GM23338 (cell line): ENCODE results near the gene RGS7. TPM values are rescaled to one million over a fixed set of nuclear protein-coding genes. Genes with fewer than 3 reads are reported as not detected.

Experiments used
- ATAC-seq: fragments of 200-7000 bp; cut with Tn5 transposase; 3 replicates; pipeline ENCODE4 v1.9.1; 2020
- DNase-seq: peaks from one replicate; pipeline ENCODE4 v3.0.0-alpha.2; 2015; ENCODE audit warnings: low spot score
- H2AFZ ChIP-seq: fragments of 200-600 bp; sonication (generic); 2 replicates; pipeline ENCODE4 v1.8.0; 2016; ENCODE audit warnings: antibody characterized with exemption, mild to moderate bottlenecking, moderate library complexity
- H3F3A ChIP-seq: fragments of 200-600 bp; sonication (generic); replicated peaks from 2 replicates; pipeline ENCODE4 v1.8.0; 2017; ENCODE audit warnings: antibody characterized with exemption, mixed run types, low read depth
- H3K27ac ChIP-seq: fragments of 200-600 bp; sonication (generic); 2 replicates; pipeline ENCODE4 v1.6.1; 2016; ENCODE audit warnings: low read depth
- H3K27me3 ChIP-seq: fragments of 200-600 bp; sonication (generic); 2 replicates; pipeline ENCODE4 v1.8.0; 2016; ENCODE audit warnings: mild to moderate bottlenecking, mixed run types, moderate library complexity; ENCODE audit not compliant: insufficient read depth
- H3K36me3 ChIP-seq: fragments of 200-600 bp; sonication (generic); 2 replicates; pipeline ENCODE4 v1.8.0; 2016; ENCODE audit warnings: mild to moderate bottlenecking; ENCODE audit not compliant: insufficient read depth
- H3K4me1 ChIP-seq: fragments of 200-600 bp; sonication (generic); 2 replicates; pipeline ENCODE4 v1.8.0; 2016; ENCODE audit warnings: mild to moderate bottlenecking, moderate library complexity; ENCODE audit not compliant: insufficient read depth
- H3K4me2 ChIP-seq: fragments of 200-600 bp; sonication (generic); 2 replicates; pipeline ENCODE4 v1.7.1; 2017; ENCODE audit warnings: mixed run types
- H3K4me3 ChIP-seq: fragments of 200-600 bp; sonication (generic); 2 replicates; pipeline ENCODE4 v1.6.1; 2016; ENCODE audit warnings: mixed run types
- H3K79me2 ChIP-seq: fragments of 200-600 bp; sonication (generic); replicated peaks from 2 replicates; pipeline ENCODE4 v1.8.0; 2017; ENCODE audit warnings: mild to moderate bottlenecking; ENCODE audit not compliant: insufficient read depth
- H3K9me2 ChIP-seq: fragments of 200-600 bp; sonication (generic); 2 replicates; pipeline ENCODE4 v1.8.0; 2017; ENCODE audit not compliant: insufficient read depth
- H4K20me1 ChIP-seq: fragments of 200-600 bp; sonication (generic); replicated peaks from 2 replicates; pipeline ENCODE4 v1.8.0; 2017; ENCODE audit warnings: mild to moderate bottlenecking; ENCODE audit not compliant: insufficient read depth
- H3K27ac Mint-ChIP-seq: 2 replicates; pipeline ENCODE4 v1.8.0; 2020; ENCODE audit warnings: inconsistent platforms, mild to moderate bottlenecking, moderate library complexity, mixed read lengths
- H3K27me3 Mint-ChIP-seq: 3 replicates; pipeline ENCODE4 v1.8.0; 2022; ENCODE audit warnings: low read depth, mild to moderate bottlenecking, moderate library complexity, mixed read lengths, inconsistent platforms; ENCODE audit not compliant: insufficient read depth, poor library complexity
- H3K36me3 Mint-ChIP-seq: 3 replicates; pipeline ENCODE4 v1.8.0; 2021; ENCODE audit warnings: low read depth, mild to moderate bottlenecking, inconsistent platforms, moderate library complexity, mixed read lengths
- H3K4me1 Mint-ChIP-seq: 3 replicates; pipeline ENCODE4 v1.8.0; 2020; ENCODE audit warnings: mild to moderate bottlenecking, inconsistent platforms, mixed read lengths
- H3K4me3 Mint-ChIP-seq: 3 replicates; pipeline ENCODE4 v1.8.0; 2021; ENCODE audit warnings: moderate library complexity, mild to moderate bottlenecking, inconsistent platforms, mixed read lengths
- H3K9me3 Mint-ChIP-seq: 3 replicates; pipeline ENCODE4 v1.8.0; 2020; ENCODE audit warnings: moderate library complexity, mild to moderate bottlenecking, inconsistent platforms, mixed read lengths
- CREB1 ChIP-seq: fragments of 250-450 bp; sonication (Bioruptor Pico); IDR thresholded peaks from 2 replicates; pipeline ENCODE4 v1.5.0; 2020; ENCODE audit warnings: low read depth, mild to moderate bottlenecking, moderate library complexity
- CTCF ChIP-seq, 2 experiments: fragments of 200-600 bp in 1 of 2; sonication (generic) in 1 of 2; conservative IDR thresholded peaks; 2 replicates each; pipeline versions ENCODE4 v1.5.1 to v1.6.1; 2016 to 2017; ENCODE audit warnings: antibody characterized with exemption in 2 of 2, low read depth in 2 of 2, mild to moderate bottlenecking in 2 of 2, moderate library complexity in 1 of 2
- ETS1 ChIP-seq: IDR thresholded peaks from 2 replicates; pipeline ENCODE4 v1.6.1; 2016; ENCODE audit warnings: antibody characterized with exemption
- EZH2 ChIP-seq: fragments of 200-600 bp; sonication (generic); IDR thresholded peaks from one replicate; pipeline ENCODE4 v1.8.0; 2017; ENCODE audit warnings: antibody characterized with exemption, mild to moderate bottlenecking, low read depth; ENCODE audit not compliant: unreplicated experiment
- EZH2phosphoT487 ChIP-seq: fragments of 200-600 bp; sonication (generic); IDR thresholded peaks from one replicate; pipeline ENCODE4 v1.8.1; 2018; ENCODE audit warnings: antibody characterized with exemption; ENCODE audit not compliant: unreplicated experiment
- JUNB ChIP-seq: IDR thresholded peaks from one replicate; pipeline ENCODE4 v1.6.1; 2016; ENCODE audit warnings: antibody characterized with exemption; ENCODE audit not compliant: unreplicated experiment
- NANOG ChIP-seq: IDR thresholded peaks from 2 replicates; pipeline ENCODE4 v1.6.1; 2016; ENCODE audit warnings: antibody characterized with exemption, borderline replicate concordance
- POLR2AphosphoS5 ChIP-seq: IDR thresholded peaks from 2 replicates; pipeline ENCODE4 v1.6.1; 2016; ENCODE audit warnings: antibody characterized with exemption, low read depth
- REST ChIP-seq: IDR thresholded peaks from one replicate; pipeline ENCODE4 v1.6.1; 2018; ENCODE audit warnings: antibody characterized with exemption; ENCODE audit not compliant: unreplicated experiment
- STAT1 ChIP-seq: IDR thresholded peaks from one replicate; pipeline ENCODE4 v1.6.1; 2016; ENCODE audit warnings: antibody characterized with exemption; ENCODE audit not compliant: unreplicated experiment
- ZNF114 ChIP-seq: fragments of 250-450 bp; sonication (Bioruptor Pico); IDR thresholded peaks from 2 replicates; pipeline ENCODE4 v1.5.0; 2020; ENCODE audit warnings: mild to moderate bottlenecking, moderate library complexity
- ZNF331 ChIP-seq: fragments of 250-450 bp; sonication (Bioruptor Pico); IDR thresholded peaks from 2 replicates; pipeline ENCODE4 v1.5.0; 2020; ENCODE audit warnings: low read depth, mild to moderate bottlenecking, moderate library complexity
- ZNF462 ChIP-seq: fragments of 250-450 bp; sonication (Bioruptor Pico); IDR thresholded peaks from 2 replicates; pipeline ENCODE4 v1.5.0; 2020; ENCODE audit warnings: mild to moderate bottlenecking, moderate library complexity
- polyA plus RNA-seq: library from polyadenylated mRNA; unstranded; fragments of >200 nt; fragmentation: Nextera tagmentation; extraction: Ambion mirVana; gene quantifications from 2 replicates; pipeline ENCODE4 v1.2.1, GENCODE V29; 2016
- total RNA-seq: library from RNA; depleted of rRNA; stranded (reverse); fragments of >200 nt; shearing (Covaris generic); gene quantifications from 2 replicates; pipeline ENCODE4 v1.2.3, GENCODE V29; 2014

The RGS7 gene
- total and polyA plus RNA-seq, 2 experiments from 2014 or later, result 2.0 to 2.2 TPM

GRCh38 chr1:241083285-241083684, 273.7 kb downstream of the RGS7 start:
- Histone ChIP-seq H3F3A (no peaks in the 10 kb centered on the region), H3K4me2 (no peak overlapping the region), H3K9me2 (no peaks in the 10 kb centered on the region), H3K36me3 (no peaks in the 10 kb centered on the region), H3K79me2 (no peaks in the 10 kb centered on the region), H4K20me1 (no peaks in the 10 kb centered on the region), H2AFZ (no peak overlapping the region), H3K4me3 (no peak overlapping the region), H3K4me1 (peaks cover 4% of the 10 kb centered on the region; the same call in 1 of the 2 replicates), H3K27ac (no peak overlapping the region; the same call in 1 of the 2 replicates), H3K27me3 (no peaks in the 10 kb centered on the region)
- ATAC-seq (no peak), DNase-seq (no peak)
- H3K36me3 Mint-ChIP-seq, result no peaks in the 10 kb centered on the region
- no peak overlapping the region for H3K27ac Mint-ChIP-seq
- peaks cover 7% of the 10 kb centered on the region for H3K4me1 Mint-ChIP-seq
- TF ChIP-seq CTCF (conservative IDR thresholded peaks at IDR 0.05; ENCODE audit: low read depth in 2 of 2), result no peak
- TF ChIP-seq REST, result no peak
- no peak for TF ChIP-seq JUNB
- TF ChIP-seq EZH2phosphoT487, result no peak
- no peak for TF ChIP-seq STAT1
- TF ChIP-seq POLR2AphosphoS5, result no peak
- no peak for TF ChIP-seq ZNF331 (CRISPR knock-in tag)
- no peak for TF ChIP-seq EZH2
- TF ChIP-seq ZNF462 (CRISPR knock-in tag), result no peak
- TF ChIP-seq NANOG, result no peak
- no peak for TF ChIP-seq ZNF114 (CRISPR knock-in tag)
- no peak for TF ChIP-seq ETS1
- no peak for TF ChIP-seq CREB1
- H3K27me3 Mint-ChIP-seq, result no peaks in the 10 kb centered on the region
- H3K9me3 Mint-ChIP-seq, result no peaks in the 10 kb centered on the region
- no peak overlapping the region for H3K4me3 Mint-ChIP-seq
